Measurements from ENCODE around the gene MGMT. TPM values are rescaled to one million over a fixed set of nuclear protein-coding genes. Genes with fewer than 3 reads are reported as not detected.

The MGMT gene
- total and polyA plus RNA-seq, 2 donors (not counting 1 experiment from before 2014, with no cell fraction given), result 1.9 to 29.1 TPM

GRCh38 chr10:129744134-129745111 lies 277.4 kb downstream of the MGMT start:
- Histone ChIP-seq H3K27me3 (ENCODE audit: control insufficient read depth, insufficient read depth, low read length) (no peaks in the 10 kb centered on the region), H3K36me3 (ENCODE audit: control insufficient read depth, insufficient read depth, low read length) (no peaks in the 10 kb centered on the region), H3K79me2 (ENCODE audit: control insufficient read depth, insufficient read depth, low read length) (no peaks in the 10 kb centered on the region), H4K20me1 (ENCODE audit: control insufficient read depth, extremely low read depth, insufficient read depth, low read length) (no peaks in the 10 kb centered on the region), H3K4me2 (ENCODE audit: extremely low read depth, insufficient read depth, low read length) (no peak overlapping the region), H3K4me3 (replicated peaks in 1 of 4; ENCODE audit: control extremely low read depth in 1 of 4, insufficient read depth in 1 of 4, low read depth in 3 of 4, low read length in 4 of 4) (no peak overlapping the region), H2AFZ (ENCODE audit: low read length) (no peak overlapping the region), H3K9ac (ENCODE audit: insufficient read depth, low read length) (no peak overlapping the region), H3K27ac (ENCODE audit: insufficient read depth, low read length) (no peak overlapping the region), H3K9me3 (ENCODE audit: control insufficient read depth, insufficient read depth, low read depth, low read length) (no peaks in the 10 kb centered on the region), H3K4me1 (ENCODE audit: control insufficient read depth, extremely low read depth, insufficient read depth, low read length) (no peaks in the 10 kb centered on the region)
- TF ChIP-seq CTCF (conservative IDR thresholded peaks at IDR 0.05 in 1 of 2, IDR thresholded peaks at IDR 0.05 in 1 of 2; ENCODE audit: low read depth in 1 of 2, low read length in 2 of 2) (no peak), EZH2 (IDR thresholded peaks at IDR 0.05; ENCODE audit: low read length, missing control alignments) (no peak)
- DNase-seq (ENCODE audit: low read depth in 2 of 2), result no peak

GRCh38 chr10:129745186-129745750 lies 278.2 kb downstream of the MGMT start:
- no peak for DNase-seq (ENCODE audit: low read depth in 2 of 2)
- H3K9ac ChIP-seq (ENCODE audit: insufficient read depth, low read length), result no peak overlapping the region
- no peak overlapping the region for H2AFZ ChIP-seq (ENCODE audit: low read length)
- no peaks in the 10 kb centered on the region for H3K9me3 ChIP-seq (ENCODE audit: control insufficient read depth, insufficient read depth, low read depth, low read length)
- TF ChIP-seq EZH2 (IDR thresholded peaks at IDR 0.05; ENCODE audit: low read length, missing control alignments), result no peak
- H3K79me2 ChIP-seq (ENCODE audit: control insufficient read depth, insufficient read depth, low read length), result no peaks in the 10 kb centered on the region
- H4K20me1 ChIP-seq (ENCODE audit: control insufficient read depth, extremely low read depth, insufficient read depth, low read length), result no peaks in the 10 kb centered on the region
- no peaks in the 10 kb centered on the region for H3K36me3 ChIP-seq (ENCODE audit: control insufficient read depth, insufficient read depth, low read length)
- no peak overlapping the region for H3K4me2 ChIP-seq (ENCODE audit: extremely low read depth, insufficient read depth, low read length)
- H3K27ac ChIP-seq (ENCODE audit: insufficient read depth, low read length), result no peak overlapping the region
- H3K4me3 ChIP-seq (replicated peaks in 1 of 4; ENCODE audit: control extremely low read depth in 1 of 4, insufficient read depth in 1 of 4, low read depth in 3 of 4, low read length in 4 of 4), result no peak overlapping the region
- H3K4me1 ChIP-seq (ENCODE audit: control insufficient read depth, extremely low read depth, insufficient read depth, low read length), result no peaks in the 10 kb centered on the region
- no peaks in the 10 kb centered on the region for H3K27me3 ChIP-seq (ENCODE audit: control insufficient read depth, insufficient read depth, low read length)

- H3K79me2 ChIP-seq (ENCODE audit: control insufficient read depth, insufficient read depth, low read length), result no peaks in the 10 kb centered on the region
- H4K20me1 ChIP-seq (ENCODE audit: control insufficient read depth, extremely low read depth, insufficient read depth, low read length), result no peaks in the 10 kb centered on the region
- H3K4me1 ChIP-seq (ENCODE audit: control insufficient read depth, extremely low read depth, insufficient read depth, low read length), result no peaks in the 10 kb centered on the region
- no peaks in the 10 kb centered on the region for H3K9me3 ChIP-seq (ENCODE audit: control insufficient read depth, insufficient read depth, low read depth, low read length)
- no peak overlapping the region for H2AFZ ChIP-seq (ENCODE audit: low read length)
- no peak overlapping the region for H3K4me2 ChIP-seq (ENCODE audit: extremely low read depth, insufficient read depth, low read length)
- no peak overlapping the region for H3K9ac ChIP-seq (ENCODE audit: insufficient read depth, low read length)
- H3K27me3 ChIP-seq (ENCODE audit: control insufficient read depth, insufficient read depth, low read length), result no peaks in the 10 kb centered on the region
- DNase-seq (ENCODE audit: low read depth in 2 of 2), result no peak
- H3K27ac ChIP-seq (ENCODE audit: insufficient read depth, low read length), result no peak overlapping the region
- no peaks in the 10 kb centered on the region for H3K36me3 ChIP-seq (ENCODE audit: control insufficient read depth, insufficient read depth, low read length)
- no peak overlapping the region for H3K4me3 ChIP-seq (replicated peaks in 1 of 4; ENCODE audit: control extremely low read depth in 1 of 4, insufficient read depth in 1 of 4, low read depth in 3 of 4, low read length in 4 of 4)
- TF ChIP-seq CTCF (conservative IDR thresholded peaks at IDR 0.05 in 1 of 2, IDR thresholded peaks at IDR 0.05 in 1 of 2; ENCODE audit: low read depth in 1 of 2, low read length in 2 of 2) (no peak), EZH2 (IDR thresholded peaks at IDR 0.05; ENCODE audit: low read length, missing control alignments) (no peak)
Measured at GRCh38 chr10:129754211-129755050, 287.4 kb downstream of the MGMT start.

Measured in fibroblast of lung (primary cell).